DOHH2 (cell line): ENCODE measurements around the gene P4HA2.

Experiments used
- H3F3A ChIP-seq: fragments of 200-600 bp; sonication (generic), shearing (Covaris generic); 2 replicates; pipeline ENCODE4 v1.6.0; 2016; ENCODE audit warnings: antibody characterized with exemption, mild to moderate bottlenecking; ENCODE audit not compliant: control insufficient read depth, insufficient read depth
- H3K27ac ChIP-seq: fragments of 200-600 bp; sonication (generic); 2 replicates; pipeline ENCODE4 v1.5.1; 2014; ENCODE audit warnings: low read depth, mild to moderate bottlenecking, low read length, moderate library complexity
- H3K27me3 ChIP-seq: fragments of 200-600 bp; sonication (generic); 2 replicates; pipeline ENCODE4 v1.6.1; 2014; ENCODE audit warnings: mild to moderate bottlenecking, low read length, mixed read lengths; ENCODE audit not compliant: control insufficient read depth
- H3K36me3 ChIP-seq: fragments of 200-600 bp; sonication (generic); 2 replicates; pipeline ENCODE4 v1.6.1; 2014; ENCODE audit warnings: mild to moderate bottlenecking, low read length, moderate library complexity, mixed read lengths; ENCODE audit not compliant: control insufficient read depth
- H3K4me1 ChIP-seq: fragments of 200-600 bp; sonication (generic); 2 replicates; pipeline ENCODE4 v1.6.1; 2014; ENCODE audit warnings: mild to moderate bottlenecking, low read length, mixed read lengths; ENCODE audit not compliant: control insufficient read depth
- H3K4me2 ChIP-seq: fragments of 200-600 bp; sonication (generic); 2 replicates; pipeline ENCODE4 v1.6.0; 2014; ENCODE audit warnings: mild to moderate bottlenecking, low read length, moderate library complexity
- H3K4me3 ChIP-seq: fragments of 200-600 bp; sonication (generic); 2 replicates; pipeline ENCODE4 v1.5.1; 2014; ENCODE audit warnings: mild to moderate bottlenecking, low read length, mixed read lengths
- H3K79me2 ChIP-seq: fragments of 200-600 bp; sonication (generic); 2 replicates; pipeline ENCODE4 v1.6.1; 2014; ENCODE audit warnings: mild to moderate bottlenecking, low read length, mixed read lengths; ENCODE audit not compliant: control insufficient read depth
- H3K9me2 ChIP-seq: fragments of 200-600 bp; sonication (generic); replicated peaks from 2 replicates; pipeline ENCODE4 v1.6.1; 2014; ENCODE audit warnings: mild to moderate bottlenecking, low read length, mixed read lengths; ENCODE audit not compliant: control insufficient read depth
- H3K9me3 ChIP-seq: fragments of 200-600 bp; sonication (generic); 2 replicates; pipeline ENCODE4 v1.6.1; 2014; ENCODE audit warnings: antibody characterized with exemption, low read length, mixed read lengths; ENCODE audit not compliant: control insufficient read depth, insufficient read depth
- H4K20me1 ChIP-seq: fragments of 200-600 bp; sonication (generic); 2 replicates; pipeline ENCODE4 v1.6.0; 2014; ENCODE audit warnings: low read depth, mild to moderate bottlenecking, antibody characterized with exemption, low read length, moderate library complexity; ENCODE audit not compliant: control insufficient read depth, insufficient read depth
- EZH2phosphoT487 ChIP-seq: fragments of 200-600 bp; sonication (generic); IDR thresholded peaks from 2 replicates; pipeline ENCODE4 v1.6.1; 2017; ENCODE audit warnings: borderline replicate concordance, mild to moderate bottlenecking, antibody characterized with exemption, low read length, moderate library complexity, mixed read lengths
- TF ChIP-seq, protein P1 (sequence below): fragments of 200-600 bp; sonication (generic); IDR thresholded peaks from one replicate; pipeline ENCODE4 v1.5.1; 2014; ENCODE audit warnings: antibody characterized with exemption, mild to moderate bottlenecking, low read depth, low read length; ENCODE audit not compliant: poor library complexity, severe bottlenecking

P4HA2 gene

DNA sequence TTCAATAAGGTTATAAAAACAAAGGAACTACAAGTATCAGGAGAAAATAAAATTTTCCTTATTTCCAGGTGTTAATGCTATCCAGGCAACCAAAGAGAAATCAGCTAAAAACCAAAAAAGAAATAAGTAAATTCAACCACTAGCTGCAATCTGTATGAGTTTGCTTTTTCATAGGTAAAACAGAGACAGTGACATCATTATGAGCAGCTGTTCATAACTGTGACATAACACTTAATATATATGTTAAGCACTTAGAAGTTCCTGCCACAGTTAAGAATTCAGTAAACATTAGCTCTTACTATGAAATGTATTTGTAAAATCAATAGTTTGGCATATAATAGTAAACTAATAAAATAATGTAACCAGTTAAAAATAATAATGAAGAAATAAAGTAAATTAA, 20.9 kb downstream of the P4HA2 start:
- H3K9me2 ChIP-seq, result no peaks in the 10 kb centered on the region
- H3K4me1 ChIP-seq, result no peaks in the 10 kb centered on the region
- no peak overlapping the region for H3K4me3 ChIP-seq
- H3K27me3 ChIP-seq, result peaks cover 20% of the 10 kb centered on the region
- no peaks in the 10 kb centered on the region for H4K20me1 ChIP-seq
- TF ChIP-seq EZH2phosphoT487, result no peak
- TF ChIP-seq, protein P1, sequence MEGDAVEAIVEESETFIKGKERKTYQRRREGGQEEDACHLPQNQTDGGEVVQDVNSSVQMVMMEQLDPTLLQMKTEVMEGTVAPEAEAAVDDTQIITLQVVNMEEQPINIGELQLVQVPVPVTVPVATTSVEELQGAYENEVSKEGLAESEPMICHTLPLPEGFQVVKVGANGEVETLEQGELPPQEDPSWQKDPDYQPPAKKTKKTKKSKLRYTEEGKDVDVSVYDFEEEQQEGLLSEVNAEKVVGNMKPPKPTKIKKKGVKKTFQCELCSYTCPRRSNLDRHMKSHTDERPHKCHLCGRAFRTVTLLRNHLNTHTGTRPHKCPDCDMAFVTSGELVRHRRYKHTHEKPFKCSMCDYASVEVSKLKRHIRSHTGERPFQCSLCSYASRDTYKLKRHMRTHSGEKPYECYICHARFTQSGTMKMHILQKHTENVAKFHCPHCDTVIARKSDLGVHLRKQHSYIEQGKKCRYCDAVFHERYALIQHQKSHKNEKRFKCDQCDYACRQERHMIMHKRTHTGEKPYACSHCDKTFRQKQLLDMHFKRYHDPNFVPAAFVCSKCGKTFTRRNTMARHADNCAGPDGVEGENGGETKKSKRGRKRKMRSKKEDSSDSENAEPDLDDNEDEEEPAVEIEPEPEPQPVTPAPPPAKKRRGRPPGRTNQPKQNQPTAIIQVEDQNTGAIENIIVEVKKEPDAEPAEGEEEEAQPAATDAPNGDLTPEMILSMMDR, result no peak
- no peak overlapping the region for H3K4me2 ChIP-seq
- H3K27ac ChIP-seq, result no peak overlapping the region
- no peaks in the 10 kb centered on the region for H3K36me3 ChIP-seq
- no peaks in the 10 kb centered on the region for H3F3A ChIP-seq
- H3K9me3 ChIP-seq, result no peaks in the 10 kb centered on the region
- no peaks in the 10 kb centered on the region for H3K79me2 ChIP-seq

DNA sequence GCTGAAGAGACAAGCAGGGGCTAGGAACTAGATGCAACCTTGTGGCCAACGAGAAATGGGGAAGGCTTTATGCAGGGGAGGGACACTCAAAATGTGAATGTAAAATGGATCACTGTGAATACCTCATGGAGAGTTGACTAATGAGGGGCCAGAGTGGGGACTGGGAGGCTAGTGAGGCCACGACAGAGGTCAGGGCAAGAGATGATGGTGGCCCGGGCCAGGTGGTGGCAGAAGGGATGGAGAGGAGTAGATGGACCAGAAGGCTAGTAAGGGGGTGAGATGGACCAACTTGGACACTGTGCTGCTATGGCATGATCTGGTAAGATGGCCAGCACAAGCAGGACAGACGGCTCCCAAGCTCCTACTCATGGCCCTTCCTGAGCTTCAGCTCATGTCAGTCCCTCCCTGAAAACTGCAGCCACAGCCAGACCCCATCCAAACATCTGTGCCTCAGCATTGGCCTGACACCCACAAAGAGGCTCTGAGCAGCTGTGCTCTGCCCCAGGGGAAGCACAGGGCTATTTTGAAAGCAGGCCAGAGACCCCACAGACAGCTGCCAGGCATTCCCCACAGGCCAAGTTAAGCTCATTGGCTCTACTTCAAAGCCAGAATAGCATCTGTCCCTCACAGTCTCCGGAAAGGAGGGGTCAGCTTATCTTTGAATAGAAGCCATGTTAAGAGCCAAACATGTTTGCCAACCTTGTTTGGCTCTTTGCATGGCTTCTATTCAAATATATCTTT, 22.1 kb downstream of the P4HA2 start:
- Histone ChIP-seq H3K4me1 (no peaks in the 10 kb centered on the region), H3K4me3 (no peak overlapping the region), H3K79me2 (no peaks in the 10 kb centered on the region), H3K27ac (no peak overlapping the region), H3K36me3 (no peaks in the 10 kb centered on the region), H3K9me2 (no peaks in the 10 kb centered on the region), H3F3A (no peaks in the 10 kb centered on the region), H3K9me3 (no peaks in the 10 kb centered on the region), H4K20me1 (no peaks in the 10 kb centered on the region), H3K4me2 (no peak overlapping the region), H3K27me3 (peaks cover 20% of the 10 kb centered on the region)
- TF ChIP-seq EZH2phosphoT487, result no peak
- TF ChIP-seq, protein P1, result no peak

DNA sequence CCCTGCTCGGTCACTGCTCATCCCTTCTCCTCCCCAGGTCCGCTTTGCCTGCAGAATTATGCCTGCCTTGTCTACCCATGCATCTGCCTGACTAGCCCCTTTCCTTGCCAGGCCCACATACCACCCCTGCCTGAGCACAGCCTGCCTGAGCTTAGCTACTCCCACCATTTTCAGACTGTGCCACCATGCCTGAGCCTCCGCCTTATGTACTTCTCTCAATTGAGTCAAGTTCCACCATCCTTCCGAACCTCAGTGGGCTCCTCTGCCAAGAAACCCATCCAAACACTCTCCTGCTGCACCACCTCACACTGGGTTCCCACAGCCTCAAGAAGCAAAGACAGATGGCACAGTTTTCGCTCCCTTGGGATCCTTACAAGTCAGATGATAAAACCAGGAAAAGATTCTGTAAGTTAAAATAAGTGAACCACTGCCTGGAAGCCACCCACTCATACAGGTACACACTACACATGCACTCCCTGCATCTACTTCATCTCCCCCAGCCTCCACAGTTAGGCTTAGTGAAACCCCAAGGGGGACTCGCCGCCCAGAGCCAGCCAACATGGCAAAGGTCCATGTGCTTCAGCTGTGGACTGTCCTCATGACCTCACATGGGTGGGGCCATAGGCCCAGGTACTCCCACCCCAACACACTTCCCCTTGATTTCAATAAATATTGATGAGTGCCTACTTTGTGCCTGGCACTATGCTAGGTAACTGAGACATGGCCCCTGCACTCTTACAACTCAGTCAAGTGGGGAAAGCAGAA, 23.1 kb downstream of the P4HA2 start:
- Histone ChIP-seq H4K20me1 (no peaks in the 10 kb centered on the region), H3K9me3 (no peaks in the 10 kb centered on the region), H3F3A (no peaks in the 10 kb centered on the region), H3K4me2 (no peak overlapping the region), H3K27me3 (peaks cover 24% of the 10 kb centered on the region), H3K36me3 (no peaks in the 10 kb centered on the region), H3K4me1 (no peaks in the 10 kb centered on the region), H3K27ac (no peak overlapping the region), H3K4me3 (no peak overlapping the region), H3K9me2 (no peaks in the 10 kb centered on the region), H3K79me2 (no peaks in the 10 kb centered on the region)
- TF ChIP-seq EZH2phosphoT487, result no peak
- TF ChIP-seq, protein P1, result no peak
